Mucosa of gallbladder (tissue), 1 donor: ENCODE measurements around the gene LRRC4B. TPM values are rescaled to one million over a fixed set of nuclear protein-coding genes. Genes with fewer than 3 reads are reported as not detected.

Source experiments
- DNase-seq: peaks from one replicate; pipeline ENCODE4 v3.0.0-alpha.2; 2020; ENCODE audit warnings: low spot score
- total RNA-seq: library from RNA; stranded (reverse); gene quantifications from one replicate; pipeline ENCODE4 v1.2.1, GENCODE V29; 2021
- donor health status: DM: no; HTN: no; CAD: no.

Gene LRRC4B
- total RNA-seq, 1 donor from 2014 or later: 3.5 TPM

DNA sequence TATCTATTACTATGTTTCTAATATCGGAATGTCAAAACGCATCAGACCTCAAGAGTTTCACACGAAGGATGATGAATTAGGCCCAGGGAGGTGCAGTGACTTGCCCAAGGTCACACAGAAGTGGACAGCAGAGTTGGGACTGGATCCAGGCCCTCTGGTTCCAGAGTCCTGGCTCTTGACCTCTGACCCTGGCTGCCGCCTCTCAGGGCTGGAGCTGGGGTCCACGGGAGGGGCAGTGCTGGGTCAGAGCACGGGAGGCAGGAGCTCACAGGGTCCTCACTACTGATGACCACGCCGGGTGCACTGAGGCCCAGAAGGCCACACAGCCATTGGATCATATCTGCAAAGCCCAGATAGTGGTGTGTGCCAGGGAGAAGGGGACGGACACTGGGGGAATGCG lies 45.4 kb downstream of the LRRC4B start:
- no peak for DNase-seq

GRCh38 chr19:50520822-50521465 lies 47.3 kb downstream of the LRRC4B start:
- DNase-seq: no peak

DNA sequence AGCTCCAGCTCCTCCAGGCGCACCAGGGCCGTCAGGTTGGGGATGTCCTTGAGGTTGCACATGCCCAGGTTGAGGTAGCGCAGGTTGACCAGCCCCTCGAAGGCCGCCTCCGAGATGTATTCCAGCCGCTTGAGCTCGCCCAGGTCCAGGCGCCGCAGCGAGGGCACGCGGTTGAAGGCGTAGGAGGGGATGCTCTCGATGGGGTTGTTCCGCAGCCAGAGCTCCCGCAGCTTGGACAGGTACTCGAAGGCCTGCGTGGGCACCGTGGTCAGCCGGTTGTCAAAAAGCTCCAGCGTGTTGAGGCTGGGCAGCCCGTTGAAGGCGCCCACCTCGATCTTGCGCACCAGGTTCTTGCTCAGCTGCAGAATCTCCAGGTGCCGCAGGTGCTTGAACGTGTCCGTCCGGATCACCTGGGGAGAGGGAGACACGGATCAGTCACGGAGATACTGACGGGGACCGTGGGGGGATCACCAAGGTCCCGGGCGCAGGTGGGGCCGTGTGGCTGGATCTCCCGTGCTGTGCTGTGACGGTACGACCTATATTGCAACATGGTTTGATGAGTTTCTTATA lies 49.1 kb downstream of the LRRC4B start:
- no peak for DNase-seq

- no peak for DNase-seq
These were observed 49.9 kb downstream of the LRRC4B start for GRCh38 chr19:50518091-50519005.

DNA sequence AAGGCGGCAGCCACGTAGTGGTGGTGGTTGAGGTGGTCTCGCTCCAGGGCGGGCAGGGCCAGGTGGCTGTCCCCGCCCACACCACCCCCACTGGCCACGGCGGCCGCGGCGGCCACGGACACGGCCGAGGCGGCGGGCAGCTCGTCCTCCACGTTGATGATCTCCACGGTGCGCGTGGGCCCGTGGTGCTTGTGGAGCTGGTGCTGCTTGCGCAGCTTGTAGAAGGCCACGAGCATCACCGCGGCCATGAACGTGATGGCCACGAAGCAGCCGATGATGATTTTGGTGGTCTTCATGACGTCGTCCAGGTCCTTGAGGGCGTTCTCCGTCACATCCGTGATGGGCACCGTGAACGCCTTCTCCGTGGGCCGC lies 50.5 kb downstream of the LRRC4B start:
- DNase-seq: no peak

DNA sequence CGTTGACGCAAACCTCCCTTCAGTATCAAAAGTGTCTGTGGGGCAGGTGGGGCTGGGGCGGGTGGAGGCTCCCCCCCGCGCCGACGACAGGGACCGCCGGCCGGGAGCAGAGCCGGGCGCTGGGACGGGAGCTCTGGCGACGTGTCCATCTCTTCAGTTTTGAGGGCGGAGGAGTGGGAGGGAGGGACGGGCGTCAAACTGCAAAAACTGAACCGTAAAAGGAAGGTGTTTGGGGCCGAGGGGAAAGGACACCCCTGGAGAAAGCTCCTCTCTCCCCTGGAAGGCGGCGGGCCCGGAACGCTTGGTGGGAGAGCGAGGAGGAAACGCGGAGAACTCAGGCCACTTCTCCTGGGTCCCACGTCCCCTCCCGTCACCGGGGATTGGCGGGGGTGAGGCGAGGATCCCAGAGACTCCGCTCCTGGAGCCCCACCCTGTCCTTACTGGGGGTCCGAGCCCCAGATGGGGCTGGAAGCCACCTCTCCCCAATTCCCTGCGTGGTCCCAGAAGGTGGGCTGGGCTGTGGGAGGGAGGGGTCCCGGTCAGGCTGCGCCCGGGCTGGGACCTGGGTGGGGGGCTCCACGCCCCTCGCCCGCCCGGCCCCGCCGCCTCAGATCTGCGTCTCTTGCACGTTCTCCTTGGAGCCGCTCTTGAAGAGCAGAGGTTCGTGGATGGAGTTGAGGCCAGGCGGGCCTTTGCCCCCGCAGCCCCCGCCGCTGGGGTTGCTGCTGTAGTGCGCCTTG lies 51.1 kb downstream of the LRRC4B start:
- DNase-seq: no peak

DNA sequence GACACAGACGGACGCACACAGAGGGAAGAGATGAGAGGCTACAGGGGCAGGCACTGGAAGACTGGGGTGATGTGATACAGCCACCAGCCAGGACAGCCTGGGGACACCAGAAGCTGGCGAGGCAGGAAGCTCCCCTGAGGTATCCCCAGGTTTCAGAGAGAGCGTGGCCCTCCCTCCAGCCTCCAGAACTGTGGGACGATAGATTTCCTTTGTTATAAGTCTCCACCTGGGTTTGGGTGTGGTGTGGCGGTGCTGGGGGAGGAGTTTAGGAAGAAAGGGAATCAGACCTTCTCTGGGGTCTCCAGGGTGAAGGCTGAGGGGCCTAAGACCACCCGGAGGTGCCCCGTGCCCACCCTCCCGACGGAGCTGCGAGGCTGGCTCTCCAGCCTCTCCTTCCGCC lies 51.8 kb downstream of the LRRC4B start:
- no peak for DNase-seq

GRCh38 chr19:50515168-50515561 lies 53.1 kb downstream of the LRRC4B start:
- no peak for DNase-seq

- DNase-seq: no peak
These were observed 53.7 kb downstream of the LRRC4B start for GRCh38 chr19:50514346-50515167.

GRCh38 chr19:50513746-50514345 lies 54.4 kb downstream of the LRRC4B start, which contains the start of gene ASPDH:
ASPDH (minus strand) TSS chr19:50513913; CDS start chr19:50513823, 90 bp downstream.
- no peak for DNase-seq

DNA sequence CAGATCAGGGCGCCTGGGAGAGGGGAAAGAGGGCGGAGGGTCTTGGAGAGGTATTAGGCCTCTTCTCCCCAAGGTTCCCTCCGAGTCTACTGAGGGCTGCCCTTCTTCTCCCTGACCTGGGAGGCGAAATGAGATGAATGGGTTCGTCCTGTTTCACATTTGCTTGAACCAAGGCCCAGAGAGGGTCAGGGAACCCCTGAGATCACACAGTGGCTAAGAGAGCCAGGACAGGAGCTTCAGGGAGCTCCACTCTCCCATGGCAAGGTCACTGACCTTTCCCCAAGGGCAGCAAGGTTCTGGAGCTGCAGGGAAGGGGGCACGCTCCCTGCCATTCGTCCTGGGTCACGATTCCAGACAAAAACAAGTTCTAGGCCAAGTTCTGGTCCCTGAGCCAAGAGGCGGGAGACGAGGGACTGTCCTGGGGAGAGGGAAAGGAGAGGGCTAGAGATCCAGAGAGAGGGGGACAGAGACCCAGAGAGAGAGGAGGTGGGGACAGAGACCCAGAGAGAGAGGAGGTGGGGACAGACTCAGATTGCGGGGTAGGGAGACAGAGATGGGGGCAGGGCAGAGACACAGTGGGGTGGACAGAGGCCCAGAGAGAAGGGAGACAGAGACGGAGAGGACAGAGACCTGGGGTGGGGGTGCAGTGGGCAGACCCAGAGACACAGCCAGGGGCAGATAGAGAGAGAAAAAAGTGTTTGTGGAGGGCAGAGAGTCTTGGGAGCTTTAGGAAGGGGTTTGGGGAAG lies 55.1 kb downstream of the LRRC4B start:
- DNase-seq: no peak

DNA sequence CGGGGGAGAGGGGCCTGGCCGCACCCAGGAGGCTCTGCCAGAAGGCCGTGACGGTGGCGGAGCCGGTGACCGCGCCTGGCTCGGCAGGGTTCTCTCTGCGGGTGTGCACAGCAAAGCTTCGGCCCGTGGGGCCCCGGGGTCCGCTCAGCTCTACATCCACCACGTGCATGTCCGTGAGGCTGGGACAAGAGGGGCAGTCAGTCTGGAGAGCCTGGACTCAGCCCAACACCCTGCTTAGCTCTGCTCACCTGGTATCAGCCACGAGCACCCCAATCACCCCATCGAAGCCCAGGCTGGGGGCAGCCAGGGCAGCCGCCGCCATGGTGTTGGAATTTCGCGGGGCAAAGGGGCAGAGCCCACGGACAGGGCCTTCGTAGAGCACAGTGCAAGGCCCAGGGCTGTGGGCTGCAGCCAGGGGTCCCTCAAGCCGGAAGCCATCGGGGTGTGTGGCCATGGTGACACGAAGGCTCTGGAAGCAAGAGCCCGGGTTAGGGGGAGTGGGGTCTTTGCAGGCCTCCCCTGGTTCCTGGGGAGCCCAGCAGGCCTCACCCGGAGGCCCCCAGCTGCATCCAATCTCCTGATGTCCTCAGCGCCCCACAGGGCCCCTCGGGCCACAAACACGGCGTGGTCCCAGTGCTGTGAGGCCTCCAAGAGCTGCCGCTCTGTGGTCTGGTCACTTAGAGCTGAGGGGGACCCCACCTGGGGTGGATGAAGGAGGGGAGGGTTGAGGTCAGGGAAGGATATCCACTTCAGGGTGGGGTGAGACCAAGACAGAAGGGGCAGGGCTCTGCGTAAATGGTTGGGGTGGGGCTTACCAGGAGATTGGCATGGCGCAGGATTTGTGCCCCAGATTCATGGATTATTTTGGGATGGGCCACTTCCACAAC lies 55.9 kb downstream of the LRRC4B start:
- no peak for DNase-seq

DNA sequence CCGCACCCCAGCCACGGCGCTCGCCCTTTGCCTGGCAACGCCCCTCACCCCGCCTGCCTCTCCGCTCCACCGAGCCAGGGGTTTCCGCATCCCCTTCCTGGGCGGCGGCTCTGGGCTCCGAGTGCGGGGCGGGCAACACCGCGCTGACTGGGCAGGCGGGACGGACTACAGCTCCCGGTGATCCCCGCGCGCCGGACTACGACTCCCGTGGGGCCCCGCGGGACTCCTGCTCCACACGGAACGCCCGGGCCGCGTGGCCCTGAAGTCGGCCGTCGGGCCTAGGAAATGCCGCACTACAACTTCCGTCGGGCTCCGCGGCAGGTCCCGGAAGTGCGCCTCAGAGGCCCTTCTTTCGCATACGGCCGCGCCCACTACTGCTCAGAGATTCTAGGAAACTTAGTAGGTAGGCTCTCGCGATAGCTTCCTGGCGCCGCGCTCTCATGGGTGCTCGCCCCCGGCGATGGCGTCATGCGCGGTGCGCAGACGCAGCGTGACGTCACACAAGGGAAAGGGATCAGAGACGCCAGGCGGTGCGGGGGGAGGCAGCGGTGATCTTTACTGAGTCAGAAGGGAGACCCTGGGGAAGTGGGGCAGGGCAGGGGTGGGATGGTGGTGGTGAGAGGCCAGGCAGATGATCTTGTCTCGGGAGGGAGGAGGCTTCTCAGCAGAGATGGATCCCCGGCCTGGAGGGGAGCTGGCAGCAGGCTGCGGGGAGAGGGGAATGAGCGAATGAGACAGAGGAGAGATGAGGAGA lies 57.0 kb downstream of the LRRC4B start, which contains the start of gene JOSD2:
TSS of gene JOSD2 (minus strand) at position 123 of the 754 bp plus-strand sequence. CDS start 760 bp downstream, outside the sequence.
- peak; percentile 99 for DNase-seq

DNA sequence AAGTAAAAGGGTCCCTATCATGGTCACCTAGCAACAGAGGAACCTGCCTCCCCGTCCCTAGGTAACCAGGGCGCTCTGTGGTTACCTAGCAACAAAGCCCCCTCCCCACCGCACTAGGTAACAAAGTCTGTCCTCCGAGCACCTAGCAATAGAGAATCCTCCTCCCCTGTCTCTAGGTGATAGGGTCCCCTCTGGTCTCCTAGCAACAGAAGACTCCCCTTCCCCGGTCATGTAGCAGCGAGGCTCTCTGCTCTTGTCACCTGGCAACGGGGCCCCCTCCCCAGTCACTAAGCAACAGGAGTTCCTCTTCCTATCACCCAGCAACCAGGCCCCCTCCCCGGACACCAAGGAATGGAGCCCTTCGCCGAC lies 57.6 kb downstream of the LRRC4B start:
- no peak for DNase-seq

- no peak for DNase-seq
These were observed 58.0 kb downstream of the LRRC4B start for GRCh38 chr19:50510121-50510670.

GRCh38 chr19:50509366-50509765 lies 58.9 kb downstream of the LRRC4B start:
- DNase-seq: no peak

DNA sequence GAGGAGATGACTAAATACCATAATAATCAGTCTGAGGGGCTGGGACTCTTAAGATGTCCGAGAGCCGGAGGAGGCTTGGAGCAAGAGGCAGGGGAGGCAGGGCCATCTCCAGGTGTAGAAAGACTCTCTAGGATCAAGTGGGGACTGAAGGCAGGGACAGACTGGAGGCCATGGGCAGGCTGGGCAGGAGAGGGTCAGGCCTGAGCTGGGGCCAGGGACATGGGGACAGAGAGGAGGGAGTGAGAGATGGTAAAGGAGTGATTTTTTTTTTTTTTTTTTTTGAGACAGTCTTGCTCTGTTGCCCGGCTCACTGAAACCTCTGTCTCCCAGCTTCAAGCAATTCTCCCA lies 59.4 kb downstream of the LRRC4B start:
- no peak for DNase-seq

DNA sequence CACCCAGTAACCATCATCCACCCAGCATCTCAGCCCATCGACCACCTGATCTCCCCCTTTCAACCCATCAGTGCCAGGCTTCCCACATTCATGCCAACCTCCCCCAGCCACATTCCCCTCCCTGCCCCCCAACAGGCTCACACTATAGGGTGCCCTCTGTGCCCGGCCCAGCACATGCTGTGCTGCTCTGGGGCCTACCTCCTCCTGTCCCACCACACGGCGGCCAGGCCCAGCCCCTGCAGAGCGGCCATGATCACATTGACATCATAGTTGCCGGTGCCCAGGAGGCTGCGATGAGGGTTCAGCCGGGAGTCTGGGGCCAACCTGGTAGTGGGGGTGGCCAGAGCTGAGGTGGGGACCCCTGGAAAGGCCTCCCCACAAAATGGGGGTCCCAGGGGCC lies 60.9 kb downstream of the LRRC4B start:
- DNase-seq: no peak
